Lower leg skin (tissue), 3 donors: Measurements from ENCODE around the gene BRD3.

Experiments used
- CTCF ChIP-seq, 3 donors: fragments of 450-650 bp; IDR thresholded peaks; one replicate each; pipeline ENCODE4 v1.5.1; 2016; ENCODE audit warnings: antibody characterized with exemption in 3 of 3, mild to moderate bottlenecking in 3 of 3, moderate library complexity in 2 of 3
- POLR2A ChIP-seq, 2 donors: fragments of 450-650 bp; IDR thresholded peaks; one replicate each; pipeline ENCODE4 v1.6.1; 2016 to 2017; ENCODE audit warnings: antibody characterized with exemption in 2 of 2, mild to moderate bottlenecking in 1 of 2, moderate library complexity in 1 of 2

- no peak for TF ChIP-seq CTCF (IDR thresholded peaks at IDR 0.05)
- no peak for TF ChIP-seq POLR2A (IDR thresholded peaks at IDR 0.05)
These were observed 57.3 kb downstream of the BRD3 start for GRCh38 chr9:134010310-134011173.
